B cell (primary cell): Measurements from ENCODE around the gene DMPK.

Experiments used
- EZH2 ChIP-seq: IDR thresholded peaks from 2 replicates; pipeline ENCODE4 v1.6.1; 2012; ENCODE audit warnings: borderline replicate concordance, low read depth, mild to moderate bottlenecking, moderate library complexity, low read length; ENCODE audit not compliant: insufficient read depth, poor library complexity, severe bottlenecking
- TF ChIP-seq, protein P1 (sequence below): fragments of 200-600 bp; IDR thresholded peaks from one replicate; pipeline ENCODE4 v1.8.0; 2022; ENCODE audit warnings: antibody characterized with exemption, mild to moderate bottlenecking

DNA sequence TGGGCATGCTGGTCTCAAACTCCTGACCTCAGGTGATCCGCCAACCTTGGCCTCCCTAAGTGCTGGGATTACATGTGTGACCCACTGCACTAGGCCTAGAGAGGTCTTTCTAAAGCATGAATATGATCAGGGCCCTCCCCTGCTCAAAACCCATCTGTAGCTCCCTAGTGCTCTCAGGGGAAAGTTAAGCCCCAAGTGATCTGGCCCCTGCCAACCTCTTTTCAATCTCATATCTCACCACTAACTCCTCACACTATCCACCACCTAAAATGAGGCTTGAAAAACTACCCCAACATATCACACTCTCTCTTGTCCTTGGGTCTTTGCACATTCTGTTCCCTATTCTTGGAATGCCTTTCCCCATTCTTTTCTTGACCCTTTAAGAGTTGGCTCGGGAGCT is 12.3 kb upstream of the DMPK start:
- TF ChIP-seq, protein P1, sequence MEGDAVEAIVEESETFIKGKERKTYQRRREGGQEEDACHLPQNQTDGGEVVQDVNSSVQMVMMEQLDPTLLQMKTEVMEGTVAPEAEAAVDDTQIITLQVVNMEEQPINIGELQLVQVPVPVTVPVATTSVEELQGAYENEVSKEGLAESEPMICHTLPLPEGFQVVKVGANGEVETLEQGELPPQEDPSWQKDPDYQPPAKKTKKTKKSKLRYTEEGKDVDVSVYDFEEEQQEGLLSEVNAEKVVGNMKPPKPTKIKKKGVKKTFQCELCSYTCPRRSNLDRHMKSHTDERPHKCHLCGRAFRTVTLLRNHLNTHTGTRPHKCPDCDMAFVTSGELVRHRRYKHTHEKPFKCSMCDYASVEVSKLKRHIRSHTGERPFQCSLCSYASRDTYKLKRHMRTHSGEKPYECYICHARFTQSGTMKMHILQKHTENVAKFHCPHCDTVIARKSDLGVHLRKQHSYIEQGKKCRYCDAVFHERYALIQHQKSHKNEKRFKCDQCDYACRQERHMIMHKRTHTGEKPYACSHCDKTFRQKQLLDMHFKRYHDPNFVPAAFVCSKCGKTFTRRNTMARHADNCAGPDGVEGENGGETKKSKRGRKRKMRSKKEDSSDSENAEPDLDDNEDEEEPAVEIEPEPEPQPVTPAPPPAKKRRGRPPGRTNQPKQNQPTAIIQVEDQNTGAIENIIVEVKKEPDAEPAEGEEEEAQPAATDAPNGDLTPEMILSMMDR, result no peak
- TF ChIP-seq EZH2, result no peak
